Skin of body (tissue), 2 donors: ENCODE results near the gene SUSD2. TPM values are rescaled to one million over a fixed set of nuclear protein-coding genes. Genes with fewer than 3 reads are reported as not detected.

ENCODE experiments used
- DNase-seq: peaks from one replicate; lab custom pipeline; 2025; lab: John Stamatoyannopoulos, UW
- total RNA-seq: library from RNA; depleted of rRNA; stranded (reverse); fragments of >200 nt; gene quantifications from one replicate; pipeline ENCODE4 v1.2.3, GENCODE V29; 2014

Gene SUSD2
- total RNA-seq, 1 donor from 2014 or later, result 0.99 TPM

DNA sequence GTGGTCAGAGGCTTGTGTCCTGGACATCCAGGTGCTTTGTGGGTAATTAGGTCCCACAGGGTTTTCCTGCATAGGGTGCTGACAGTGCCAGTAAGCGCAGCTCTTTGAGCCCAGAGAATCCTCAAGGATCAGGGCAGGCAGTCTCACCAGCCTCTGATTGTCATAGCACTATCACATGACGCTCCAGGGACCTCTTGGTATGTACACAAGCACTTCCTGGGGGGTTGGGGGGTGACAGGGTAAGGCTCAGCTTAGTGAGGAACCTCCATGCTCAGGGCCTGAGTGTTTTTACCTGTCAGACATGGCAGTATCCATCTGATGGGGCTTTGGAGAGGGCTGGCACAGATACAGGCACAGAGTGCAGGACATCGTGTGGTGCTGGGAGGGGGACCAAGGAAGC is 27.9 kb upstream of the SUSD2 start:
- no peak for DNase-seq

DNA sequence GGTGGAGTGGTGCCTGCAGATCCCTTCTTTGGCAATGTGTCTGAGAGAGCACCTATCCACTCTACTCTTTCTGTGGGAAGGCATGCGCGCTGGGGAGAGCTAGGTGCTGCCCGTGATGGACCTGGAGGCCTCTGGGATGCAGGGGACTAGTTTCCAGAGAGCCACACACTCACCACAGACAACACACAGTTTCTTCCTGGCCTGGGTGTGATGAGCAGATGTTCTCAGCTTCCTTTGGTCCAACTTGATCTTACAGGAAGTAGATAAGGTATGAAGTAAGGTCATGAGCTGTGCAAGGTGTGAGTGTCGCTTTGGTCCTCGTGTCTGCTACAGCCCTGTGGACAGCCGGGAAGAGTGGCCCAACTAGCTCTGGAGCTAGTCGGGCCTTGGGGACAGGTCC is 27.3 kb upstream of the SUSD2 start:
- DNase-seq, result no peak

DNA sequence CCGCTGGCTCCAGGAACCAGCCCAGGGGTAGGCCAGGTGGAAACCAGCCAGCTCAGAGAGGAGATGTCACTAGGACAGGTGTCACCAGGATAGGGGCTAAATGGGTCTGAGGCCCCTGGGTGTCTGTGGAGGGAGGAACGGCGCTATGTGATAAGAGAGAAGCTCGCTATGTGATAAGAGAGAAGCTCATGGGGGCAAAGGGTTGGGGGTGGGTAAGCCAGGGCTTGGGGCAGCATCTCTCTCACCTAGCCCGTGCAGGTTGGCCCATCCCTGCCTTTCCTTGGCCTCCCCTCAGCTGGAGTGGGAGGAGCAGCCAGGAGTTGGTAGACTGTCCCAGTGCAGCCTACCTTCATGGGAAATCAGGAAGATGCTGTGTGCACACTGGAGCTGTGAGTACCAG is 26.5 kb upstream of the SUSD2 start:
- DNase-seq, result no peak

DNA sequence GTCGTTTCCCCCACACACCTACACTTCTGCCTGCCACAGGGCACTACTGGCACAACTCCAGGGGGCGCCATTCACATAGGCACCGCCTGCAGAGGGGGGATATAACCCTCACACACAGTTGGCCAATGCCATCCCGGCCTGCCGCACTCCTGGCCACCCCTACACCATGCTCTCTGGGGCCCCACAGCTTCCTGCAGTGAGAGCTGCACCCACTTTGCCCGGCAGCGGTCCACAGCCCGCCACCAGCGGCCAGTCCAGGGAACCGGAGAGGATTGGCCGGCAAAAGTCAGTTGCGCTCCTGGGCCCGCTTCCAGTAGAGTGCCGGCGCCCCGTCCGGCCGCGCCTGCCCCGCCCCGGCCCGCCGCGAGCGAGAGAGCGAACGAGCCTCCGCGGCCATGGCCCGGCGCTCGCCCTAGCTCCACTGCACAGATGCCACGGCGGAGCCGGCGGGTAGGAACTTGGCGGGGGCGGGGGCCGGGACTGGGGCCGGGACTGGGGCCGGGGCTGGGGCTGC is 25.6 kb upstream of the SUSD2 start:
- DNase-seq, result peak; percentile 30

DNA sequence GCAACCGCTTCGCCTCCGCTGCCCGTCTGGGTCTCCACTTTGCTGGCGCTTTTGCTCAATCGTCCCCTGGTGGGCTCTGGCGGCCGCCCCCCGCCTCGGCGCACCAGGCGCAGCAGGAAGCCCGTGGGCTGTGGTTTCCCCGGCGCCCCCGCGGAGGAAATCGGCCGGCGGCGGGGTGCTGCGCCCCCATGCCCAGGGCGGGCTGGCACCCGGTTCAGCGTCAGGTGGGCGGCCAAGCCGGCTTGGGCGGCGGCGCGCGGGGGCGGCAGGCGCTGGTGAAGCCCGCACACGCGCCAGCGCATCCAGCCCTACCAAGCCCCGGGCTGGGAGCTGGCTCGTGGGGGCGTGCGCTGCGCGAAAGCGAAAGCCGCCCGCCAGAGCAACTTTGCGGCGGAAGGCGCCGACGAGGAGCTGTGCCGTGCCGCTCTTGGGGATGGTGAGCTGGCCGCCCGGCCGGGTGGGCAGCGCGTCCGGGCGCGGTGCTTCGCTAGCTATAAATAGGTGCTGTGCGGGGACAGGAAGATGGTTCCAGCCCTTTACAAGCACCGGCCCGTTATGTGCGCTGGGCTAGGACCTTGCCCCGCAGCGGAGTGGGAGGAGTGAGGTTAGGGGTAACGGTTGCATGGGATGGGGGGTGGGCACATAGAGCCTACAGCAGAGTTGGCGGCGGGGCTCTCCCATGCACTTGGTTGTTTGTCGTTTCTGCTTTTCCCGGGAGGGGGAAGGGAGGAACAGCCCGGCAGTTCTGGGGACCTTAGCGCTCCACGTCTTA is 25.0 kb upstream of the SUSD2 start:
- DNase-seq, result no peak

DNA sequence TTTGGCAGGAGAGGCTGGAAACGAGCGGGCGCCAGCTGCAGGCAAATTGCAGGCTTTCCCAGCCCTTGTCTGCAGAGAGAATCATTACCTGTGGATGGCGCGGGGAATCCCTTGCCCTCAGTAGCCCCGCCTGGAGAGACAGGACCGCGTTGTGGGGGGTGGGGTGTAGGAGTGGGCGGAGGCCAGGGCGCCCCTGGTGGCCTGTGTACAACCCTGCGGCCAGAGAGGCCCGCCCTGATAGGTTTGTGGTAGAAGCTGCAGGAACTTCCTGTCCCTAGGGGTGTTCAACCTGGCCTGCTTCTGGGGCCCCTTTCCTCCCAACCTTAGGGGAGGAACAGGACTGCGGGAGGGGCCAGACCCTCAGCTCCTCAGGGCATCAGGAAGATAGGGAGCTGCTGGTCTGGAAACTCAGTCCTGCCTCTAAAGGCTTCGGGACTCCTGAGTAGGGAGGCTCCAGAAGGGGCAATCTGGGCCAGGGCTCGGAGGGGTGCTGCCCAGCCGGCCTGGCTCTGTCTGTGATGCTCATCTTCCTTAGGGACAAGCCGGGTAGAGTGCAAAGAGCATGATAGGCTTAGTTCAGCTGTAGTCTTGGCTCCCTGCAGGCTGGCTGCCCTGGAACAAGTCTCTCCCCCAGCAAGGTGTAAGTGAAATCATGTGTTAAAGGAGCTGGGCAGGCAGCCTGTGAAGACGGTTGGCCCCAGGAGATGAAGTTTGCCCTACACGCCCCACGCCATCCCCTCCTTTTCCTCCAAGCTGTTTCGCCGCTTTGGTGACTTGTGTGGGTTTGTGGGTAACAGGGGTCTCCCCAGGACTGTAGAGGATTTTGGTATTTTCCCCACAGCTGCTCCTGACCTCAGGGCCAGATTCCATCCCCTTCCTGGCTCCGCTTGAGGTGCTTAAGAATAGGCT is 24.1 kb upstream of the SUSD2 start:
- peak; percentile 54 for DNase-seq

DNA sequence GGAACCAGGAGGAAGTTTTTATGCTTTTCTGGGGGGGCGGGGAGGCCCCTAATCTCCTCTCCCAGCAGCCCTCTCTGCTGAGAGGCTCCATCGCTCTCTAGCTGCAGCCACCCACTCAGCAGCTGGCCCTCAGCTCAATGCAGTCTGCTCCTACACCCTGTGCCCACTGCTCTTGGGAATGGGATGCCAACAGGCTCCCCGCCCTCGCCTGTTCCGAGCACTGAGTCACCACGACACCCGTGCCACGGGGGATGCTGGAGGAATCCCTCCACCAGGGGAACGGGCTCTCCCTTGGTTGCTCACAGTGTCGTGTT is 23.5 kb upstream of the SUSD2 start:
- DNase-seq, result no peak

DNA sequence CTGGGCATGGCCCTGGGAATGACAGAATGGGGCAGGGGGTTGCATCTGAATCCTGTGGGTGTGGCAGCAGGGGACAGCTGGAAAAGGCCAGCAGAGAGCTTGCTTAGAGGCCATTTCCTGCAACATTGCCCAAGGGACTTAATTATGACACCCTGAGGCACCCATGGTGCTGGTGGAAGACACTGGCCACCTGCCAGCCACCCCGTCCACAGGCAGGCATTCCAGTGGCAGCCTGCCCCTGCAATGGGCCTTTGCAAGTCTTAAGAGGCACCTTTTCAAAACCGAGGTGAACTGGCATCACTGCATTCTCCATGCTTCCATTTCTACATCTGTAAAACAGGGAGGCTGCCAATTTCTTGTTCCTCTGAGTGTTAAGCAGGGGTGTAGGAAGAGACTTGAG is 21.6 kb upstream of the SUSD2 start:
- no peak for DNase-seq

DNA sequence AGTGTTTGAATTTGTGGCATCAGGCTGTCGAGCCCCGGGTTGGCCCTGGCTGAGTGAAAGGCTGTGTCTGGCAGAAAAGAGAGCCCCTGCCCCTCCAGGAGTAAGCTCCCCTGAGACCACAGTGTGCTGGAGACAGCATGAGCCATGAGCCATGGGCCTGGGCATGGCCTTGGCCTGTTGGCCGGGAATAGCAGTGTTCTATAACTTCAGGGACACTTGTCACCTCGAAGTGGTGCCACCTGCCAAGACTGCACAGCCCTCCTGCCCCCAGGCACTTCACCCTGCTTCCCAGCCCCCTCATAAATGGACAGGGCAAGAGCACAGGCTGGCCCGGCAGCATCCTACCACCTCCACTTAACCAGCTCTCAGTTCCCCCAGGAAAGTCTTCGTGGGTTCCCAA is 20.7 kb upstream of the SUSD2 start:
- DNase-seq, result no peak

DNA sequence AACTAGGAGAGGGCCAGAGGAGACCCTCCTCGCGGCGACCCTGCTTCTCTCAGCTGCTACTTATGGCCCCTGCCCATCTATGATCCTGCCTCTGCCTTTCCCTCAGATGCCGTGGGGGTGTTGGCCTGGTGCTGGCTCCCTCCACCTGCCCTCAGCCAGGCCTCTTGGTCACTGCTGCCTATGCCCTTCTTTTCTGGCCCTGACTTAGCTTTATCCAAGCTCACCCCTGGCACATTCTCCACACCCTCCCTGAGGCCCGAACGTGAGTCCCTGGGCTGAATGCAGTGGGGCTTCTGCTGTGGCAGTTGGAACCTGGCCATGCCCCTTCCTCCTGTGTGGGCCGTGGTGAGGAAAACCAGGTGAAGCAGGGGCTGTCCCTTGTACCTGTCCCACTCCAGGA is 19.8 kb upstream of the SUSD2 start:
- DNase-seq, result no peak

DNA sequence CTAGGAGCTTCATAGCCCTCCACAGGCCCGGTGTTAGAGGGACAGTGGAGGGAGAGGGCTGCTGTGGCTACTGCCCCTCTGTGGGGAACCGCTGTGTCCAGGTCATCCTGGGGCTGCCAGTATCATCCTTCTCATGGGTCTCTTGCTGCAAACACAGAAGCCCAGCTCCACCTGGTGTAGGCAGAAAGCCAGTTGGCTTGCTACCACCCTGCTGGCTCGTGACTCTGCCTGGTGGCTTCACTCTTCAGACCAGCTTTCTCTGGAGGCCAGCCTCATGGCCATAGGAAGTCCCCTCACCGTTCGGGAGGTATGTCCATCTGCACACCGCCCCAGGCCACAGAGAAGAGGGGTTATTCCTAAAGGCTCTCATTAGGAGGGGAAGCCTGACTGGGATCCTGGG is 19.4 kb upstream of the SUSD2 start:
- DNase-seq, result no peak

DNA sequence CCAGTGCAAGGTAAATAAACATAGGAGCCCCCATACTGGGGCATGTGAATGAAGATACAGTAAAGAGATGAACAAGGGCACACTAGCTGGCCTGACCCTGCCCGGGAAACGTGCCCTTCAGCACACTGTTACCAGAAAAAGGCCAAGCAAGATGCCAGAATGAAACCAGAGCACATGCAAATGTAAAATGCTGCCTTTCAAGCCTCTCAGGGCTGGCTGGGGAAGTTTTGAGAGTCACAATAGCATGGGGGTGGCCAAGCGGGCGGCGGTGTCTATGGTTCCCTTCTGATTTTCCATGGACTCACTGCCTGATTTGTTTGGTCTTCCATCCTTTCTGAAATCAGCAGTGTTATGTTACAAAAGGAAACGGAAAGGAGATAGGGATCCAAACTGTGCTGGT is 18.9 kb upstream of the SUSD2 start:
- DNase-seq, result no peak

DNA sequence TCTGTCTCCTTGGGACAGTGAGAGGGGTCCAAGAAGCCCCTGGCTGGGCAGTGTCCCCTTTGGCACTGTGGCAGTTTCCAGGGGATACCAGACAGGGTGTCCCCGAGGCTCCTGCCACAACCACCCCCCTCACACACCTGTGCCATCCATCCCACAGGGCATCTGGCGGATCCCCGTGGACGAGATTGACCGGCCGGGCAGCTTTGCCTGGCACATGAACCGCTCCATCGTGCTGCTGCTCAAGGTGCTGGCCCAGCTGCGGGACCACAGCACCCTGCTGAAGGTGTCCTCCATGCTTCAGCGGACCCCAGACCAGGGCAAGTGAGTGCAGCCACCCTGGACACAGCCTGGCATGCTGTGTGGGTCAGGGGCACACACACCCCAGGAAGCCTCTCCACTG is 17.0 kb upstream of the SUSD2 start:
- DNase-seq, result no peak

DNA sequence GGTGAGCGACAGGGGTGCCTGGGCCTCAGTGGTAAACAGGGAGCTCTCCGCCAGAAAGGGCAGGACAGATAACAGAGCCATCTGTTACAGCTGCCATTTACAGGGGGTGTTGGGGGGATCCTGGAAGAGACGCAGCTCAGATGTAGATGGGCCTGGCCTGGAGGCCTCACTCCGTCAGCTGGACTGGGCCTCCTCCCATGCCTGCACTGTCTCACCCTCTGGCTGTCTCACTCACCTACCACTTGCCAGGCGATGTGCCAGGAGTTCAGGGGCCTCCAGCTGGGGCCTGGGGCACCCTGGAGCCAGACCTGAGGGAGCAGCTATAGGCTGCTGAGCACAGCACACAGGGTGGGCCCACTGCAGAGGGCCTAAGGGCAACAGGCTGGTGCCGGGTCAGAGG is 16.3 kb upstream of the SUSD2 start:
- DNase-seq, result no peak

DNA sequence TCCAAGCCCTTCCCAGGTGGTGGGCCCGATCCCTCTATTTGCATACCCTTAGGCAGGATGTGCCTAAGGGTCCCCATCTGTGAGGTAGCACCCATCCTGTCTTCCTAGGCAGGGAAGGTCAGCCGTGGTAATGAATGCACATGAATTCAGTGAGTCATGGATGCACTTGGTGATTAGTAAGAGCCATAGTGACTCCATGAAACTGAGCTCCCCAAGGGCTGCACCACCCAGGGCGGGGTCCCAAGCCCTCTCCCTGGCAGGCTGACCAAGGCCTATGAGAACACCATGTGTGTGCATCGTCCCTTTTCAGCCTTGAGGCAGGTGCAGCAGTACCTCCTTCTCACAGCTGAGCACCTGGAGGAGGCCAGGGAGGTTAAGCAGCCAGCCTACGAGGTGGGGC is 15.6 kb upstream of the SUSD2 start:
- no peak for DNase-seq

DNA sequence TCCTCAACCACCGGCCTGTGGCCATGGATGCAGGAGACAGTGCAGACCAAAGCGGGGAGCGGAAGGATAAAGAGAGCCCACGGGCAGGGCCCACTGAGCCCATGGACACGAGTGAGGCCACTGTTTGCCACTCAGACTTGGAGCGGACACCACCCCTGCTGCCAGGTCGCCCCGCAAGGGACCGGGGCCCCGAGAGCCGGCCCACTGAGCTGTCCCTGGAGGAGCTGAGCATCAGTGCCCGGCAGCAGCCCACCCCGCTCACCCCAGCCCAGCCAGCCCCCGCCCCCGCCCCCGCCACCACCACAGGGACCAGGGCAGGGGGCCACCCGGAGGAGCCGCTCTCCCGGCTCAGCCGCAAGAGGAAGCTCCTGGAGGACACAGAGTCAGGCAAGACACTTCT is 14.5 kb upstream of the SUSD2 start:
- no peak for DNase-seq

DNA sequence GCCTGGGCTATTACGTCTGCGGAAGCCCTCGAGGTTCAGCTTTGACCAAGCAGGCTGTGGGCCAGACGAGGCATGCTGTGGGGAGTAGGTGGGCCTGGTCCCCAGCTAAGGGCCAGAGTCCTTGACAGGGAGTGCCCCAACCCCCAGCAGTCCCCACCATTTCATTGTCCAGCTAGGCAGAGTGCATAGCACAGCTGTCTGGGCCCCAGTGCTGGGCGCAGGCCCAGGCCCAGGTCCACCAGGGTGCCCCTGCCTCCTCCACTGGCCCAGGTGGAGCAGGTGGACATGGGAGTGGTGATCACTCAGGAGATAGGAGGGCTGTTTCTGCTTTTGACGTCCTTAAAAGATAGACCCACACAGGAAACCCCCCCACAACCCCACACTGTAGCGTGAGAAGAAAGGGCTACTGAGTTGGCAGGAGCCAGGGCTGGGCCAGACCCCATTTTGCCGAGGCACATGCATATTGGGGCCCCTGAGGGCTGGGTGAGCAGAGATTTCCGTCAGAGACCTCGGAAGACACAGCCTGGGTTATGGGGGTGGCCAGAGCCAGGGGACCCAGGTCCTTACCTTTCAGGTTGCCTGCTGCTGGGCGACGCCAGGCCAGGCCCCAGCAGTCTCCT is 11.7 kb upstream of the SUSD2 start:
- no peak for DNase-seq

DNA sequence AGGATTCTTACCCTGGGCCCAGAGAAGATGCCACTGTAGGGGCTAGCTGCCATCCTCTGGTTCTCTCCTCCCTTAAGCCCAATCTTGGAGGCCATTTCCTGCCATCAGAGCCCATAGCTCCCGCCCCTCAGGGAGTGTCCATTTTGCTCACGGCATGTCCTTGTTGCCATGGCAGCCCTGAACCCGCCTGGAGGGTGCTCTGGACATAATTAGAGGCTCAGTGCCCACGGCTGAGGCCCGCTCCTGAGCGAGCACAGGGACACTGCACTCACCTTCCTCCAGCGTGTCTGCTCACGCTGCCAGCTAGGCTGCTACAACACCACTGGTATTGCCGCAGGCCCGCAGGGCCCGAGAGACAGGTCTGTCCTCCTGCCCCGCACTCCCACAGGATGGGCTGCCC is 11.1 kb upstream of the SUSD2 start:
- DNase-seq, result no peak

DNA sequence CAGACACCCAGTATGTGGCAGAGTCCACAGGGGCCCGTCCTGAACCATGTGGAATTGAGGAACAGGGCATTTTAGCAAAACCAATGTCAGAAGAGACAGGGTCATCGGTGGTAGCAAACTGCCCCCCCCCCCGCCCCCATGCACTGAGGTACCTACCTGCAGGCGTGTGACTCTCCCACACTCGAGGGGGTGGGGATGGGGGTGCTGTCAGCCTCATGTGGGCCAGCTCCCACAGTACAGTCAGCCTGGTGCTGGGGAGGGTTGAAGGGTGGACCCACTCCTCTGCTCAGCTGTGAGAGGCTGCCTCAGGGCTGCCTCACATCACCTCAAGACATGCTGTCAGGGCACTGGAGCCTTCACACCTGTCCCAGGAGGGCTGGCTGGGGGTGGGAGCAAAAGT is 10.7 kb upstream of the SUSD2 start:
- no peak for DNase-seq

DNA sequence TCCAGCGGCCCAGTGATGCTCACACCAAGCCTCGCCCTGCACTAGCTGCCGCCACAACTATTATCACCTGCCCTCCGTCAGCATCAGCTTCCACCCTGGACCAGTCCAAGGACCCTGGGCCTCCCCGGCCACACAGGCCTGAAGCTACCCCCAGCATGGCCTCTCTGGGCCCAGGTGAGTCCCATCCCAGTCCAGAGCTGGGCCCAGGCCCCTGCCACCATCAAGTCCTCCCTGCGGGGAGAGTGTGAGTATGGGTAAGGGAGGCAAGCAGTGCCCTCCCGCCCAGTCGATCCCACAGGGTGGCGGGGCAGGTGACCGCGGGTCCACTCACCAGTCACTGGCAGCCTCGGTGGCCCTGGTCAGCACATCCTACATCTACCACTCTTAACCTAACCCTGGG is 9.5 kb upstream of the SUSD2 start:
- DNase-seq, result no peak

DNA sequence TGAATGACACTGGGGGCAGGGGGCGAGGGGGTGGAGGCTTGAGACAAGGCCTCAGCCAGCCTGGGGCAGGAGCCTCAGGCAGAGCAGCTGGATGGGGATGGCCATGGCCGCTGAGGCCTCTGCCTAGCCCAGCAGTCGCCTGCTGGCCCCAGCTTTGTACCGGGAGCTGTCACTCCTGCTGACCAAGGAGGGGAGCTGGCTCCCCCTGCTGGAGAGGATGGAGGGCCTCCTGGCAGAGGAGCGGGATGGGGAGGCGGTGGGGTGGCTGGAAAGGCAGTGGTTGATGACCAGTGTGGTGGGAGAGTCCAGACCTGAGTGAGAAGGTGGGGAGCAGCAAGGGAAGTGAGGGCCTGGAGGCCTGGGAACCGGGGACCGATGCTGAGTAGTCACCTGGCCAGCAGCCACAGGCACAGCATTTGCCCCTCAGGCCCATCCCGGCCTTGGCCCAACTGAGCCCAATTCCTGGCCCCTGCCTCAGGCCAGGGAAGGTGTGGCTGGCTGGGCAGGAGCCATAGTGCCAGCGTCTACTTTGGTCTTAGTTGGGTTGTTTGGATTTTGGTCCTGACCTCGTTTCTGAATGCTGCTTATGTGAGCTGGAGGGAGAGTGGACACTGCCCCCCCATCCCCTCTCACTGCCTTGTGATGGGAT is 6.0 kb upstream of the SUSD2 start:
- DNase-seq, result peak; percentile 18

DNA sequence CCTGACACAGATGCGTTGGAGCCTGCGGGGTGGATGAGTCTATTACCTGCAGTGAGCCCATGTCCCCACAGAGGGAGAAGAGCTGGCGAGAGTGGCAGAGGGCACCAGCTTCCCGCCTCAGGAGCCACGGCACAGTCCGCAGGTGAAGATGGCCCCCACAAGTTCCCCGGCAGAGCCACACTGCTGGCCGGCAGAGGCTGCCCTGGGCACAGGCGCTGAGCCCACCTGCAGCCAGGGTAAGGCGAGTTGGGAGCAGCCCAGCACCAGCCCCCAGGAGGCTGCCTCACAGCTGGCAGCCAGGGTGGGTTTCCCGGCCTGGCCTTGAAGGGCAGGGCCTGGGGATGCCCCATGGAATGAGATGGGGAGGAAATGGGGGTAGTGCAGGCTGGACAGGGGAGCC is 5.2 kb upstream of the SUSD2 start:
- no peak for DNase-seq
